Esophagus muscularis mucosa (tissue), 4 donors: ENCODE data around the gene OAF. TPM values are rescaled to one million over a fixed set of nuclear protein-coding genes. Genes with fewer than 3 reads are reported as not detected.

Experiments used
- DNase-seq: peaks from one replicate; pipeline ENCODE4 v3.0.0-alpha.2; 2017; ENCODE audit errors: extremely low spot score
- H3K27ac ChIP-seq, 4 donors: fragments of 200-600 bp; sonication (generic); replicated peaks in 1 of 4; 1 replicate in 3 of 4; 2 replicates in 1 of 4; pipeline ENCODE4 v1.5.1; 2016 to 2019; ENCODE audit warnings: mild to moderate bottlenecking in 1 of 4
- H3K27me3 ChIP-seq, 4 donors: fragments of 200-600 bp; sonication (generic); one replicate each; pipeline versions ENCODE4 v1.5.1 to v1.6.0; 2016 to 2019
- H3K36me3 ChIP-seq, 4 donors: fragments of 200-600 bp; sonication (generic); one replicate each; pipeline ENCODE4 v1.5.1; 2016 to 2019
- H3K4me1 ChIP-seq, 4 donors: fragments of 200-600 bp; sonication (generic); one replicate each; pipeline ENCODE4 v1.5.1; 2016 to 2019
- H3K4me3 ChIP-seq, 4 donors: fragments of 200-600 bp; sonication (generic); 1 replicate in 2 of 4; 2 replicates in 2 of 4; pipeline ENCODE4 v1.5.1; 2016 to 2019; ENCODE audit warnings: mild to moderate bottlenecking in 4 of 4, moderate library complexity in 1 of 4
- H3K9me3 ChIP-seq, 4 donors: fragments of 200-600 bp; sonication (generic); 1 replicate in 3 of 4; 2 replicates in 1 of 4; pipeline ENCODE4 v1.5.1; 2016 to 2019
- EP300 ChIP-seq: sonication (generic); formaldehyde crosslinking; IDR thresholded peaks from one replicate; pipeline ENCODE4 v1.6.1; 2017; ENCODE audit warnings: antibody characterized with exemption
- POLR2A ChIP-seq: fragments of 450-650 bp; IDR thresholded peaks from one replicate; pipeline ENCODE4 v1.6.1; 2017; ENCODE audit warnings: antibody characterized with exemption, moderate library complexity, mild to moderate bottlenecking, low read depth
- POLR2AphosphoS5 ChIP-seq, 2 donors: sonication (generic); formaldehyde crosslinking; IDR thresholded peaks; one replicate each; pipeline ENCODE4 v1.6.1; 2017; ENCODE audit warnings: antibody characterized with exemption in 2 of 2
- WGBS: methylation state at CpG from one replicate; pipeline ENCODE4 v1.1.5; 2018; 5-methylcytosine and 5-hydroxymethylcytosine counted together
- intact Hi-C: fragments of 100-400 bp; cut with DNase I; formaldehyde crosslinking; loops from one replicate; pipeline ENCODE4 v1.15.1; 2023
- total RNA-seq, 4 donors: library from RNA; depleted of rRNA; stranded (reverse); fragments of >200 nt; gene quantifications; one replicate each; pipeline versions ENCODE4 v1.1.0 to v1.2.1, GENCODE V29; 2016
- TF ChIP-seq, protein P1 (sequence below), 3 experiments: fragments of 200-600 bp in 2 of 3; fragments of 450-650 bp in 1 of 3; sonication (generic) in 2 of 3; IDR thresholded peaks; one replicate each; pipeline ENCODE4 v1.5.1; 2017 to 2019; ENCODE audit warnings: antibody characterized with exemption in 3 of 3, mild to moderate bottlenecking in 2 of 3, moderate library complexity in 1 of 3

The OAF gene
- total RNA-seq, 4 donors from 2014 or later: 30.7 to 66.1 (median 58.1) TPM

- DNase-seq: no peak
- Histone ChIP-seq H3K27ac (no peak overlapping the region), H3K4me3 (no peak overlapping the region), H3K4me1 (peaks cover 0 to 38% (median 12%) of the 10 kb centered on the region in 4 donors), H3K9me3 (no peaks in the 10 kb centered on the region), H3K36me3 (no peaks in the 10 kb centered on the region), H3K27me3 (peaks cover 0 to 41% (median 0%) of the 10 kb centered on the region in 4 donors)
- TF ChIP-seq POLR2AphosphoS5 (IDR thresholded peaks at IDR 0.05) (no peak), POLR2A (no peak), EP300 (no peak)
- TF ChIP-seq, protein P1, sequence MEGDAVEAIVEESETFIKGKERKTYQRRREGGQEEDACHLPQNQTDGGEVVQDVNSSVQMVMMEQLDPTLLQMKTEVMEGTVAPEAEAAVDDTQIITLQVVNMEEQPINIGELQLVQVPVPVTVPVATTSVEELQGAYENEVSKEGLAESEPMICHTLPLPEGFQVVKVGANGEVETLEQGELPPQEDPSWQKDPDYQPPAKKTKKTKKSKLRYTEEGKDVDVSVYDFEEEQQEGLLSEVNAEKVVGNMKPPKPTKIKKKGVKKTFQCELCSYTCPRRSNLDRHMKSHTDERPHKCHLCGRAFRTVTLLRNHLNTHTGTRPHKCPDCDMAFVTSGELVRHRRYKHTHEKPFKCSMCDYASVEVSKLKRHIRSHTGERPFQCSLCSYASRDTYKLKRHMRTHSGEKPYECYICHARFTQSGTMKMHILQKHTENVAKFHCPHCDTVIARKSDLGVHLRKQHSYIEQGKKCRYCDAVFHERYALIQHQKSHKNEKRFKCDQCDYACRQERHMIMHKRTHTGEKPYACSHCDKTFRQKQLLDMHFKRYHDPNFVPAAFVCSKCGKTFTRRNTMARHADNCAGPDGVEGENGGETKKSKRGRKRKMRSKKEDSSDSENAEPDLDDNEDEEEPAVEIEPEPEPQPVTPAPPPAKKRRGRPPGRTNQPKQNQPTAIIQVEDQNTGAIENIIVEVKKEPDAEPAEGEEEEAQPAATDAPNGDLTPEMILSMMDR (IDR thresholded peaks at IDR 0.05): no peak
- intact Hi-C loops: no loop called here
- WGBS: 91% methylated on average over 6 of the region's 9 CpGs
These were observed 11.2 kb upstream of the OAF start for GRCh38 chr11:120199613-120200012.

- Histone ChIP-seq H3K9me3 (no peaks in the 10 kb centered on the region), H3K4me3 (no peak overlapping the region), H3K36me3 (no peaks in the 10 kb centered on the region), H3K4me1 (peaks cover 0 to 32% (median 12%) of the 10 kb centered on the region in 4 donors), H3K27me3 (peaks cover 0 to 41% (median 0%) of the 10 kb centered on the region in 4 donors), H3K27ac (no peak overlapping the region)
- TF ChIP-seq EP300 (no peak), POLR2A (no peak), POLR2AphosphoS5 (IDR thresholded peaks at IDR 0.05) (no peak)
- TF ChIP-seq, protein P1 (IDR thresholded peaks at IDR 0.05): no peak
- 100% methylated on average over 1 of the region's 1 CpG for WGBS
- no peak for DNase-seq
- intact Hi-C loops: no loop called here
These were observed 10.2 kb upstream of the OAF start for GRCh38 chr11:120200677-120201076.

- WGBS: 63% methylated on average over 3 of the region's 3 CpGs
- intact Hi-C loops: no loop called here
- no peak overlapping the region for H3K27ac ChIP-seq
- no peak overlapping the region for H3K4me3 ChIP-seq
- no peaks in the 10 kb centered on the region for H3K9me3 ChIP-seq
- TF ChIP-seq EP300 (no peak), POLR2A (no peak), POLR2AphosphoS5 (IDR thresholded peaks at IDR 0.05) (no peak)
- TF ChIP-seq, protein P1 (IDR thresholded peaks at IDR 0.05): no peak
- DNase-seq: no peak
- no peaks in the 10 kb centered on the region for H3K36me3 ChIP-seq
- H3K27me3 ChIP-seq: peaks cover 0 to 41% (median 0%) of the 10 kb centered on the region in 4 donors
- H3K4me1 ChIP-seq: peaks cover 0 to 22% (median 12%) of the 10 kb centered on the region in 4 donors
These were observed 9.2 kb upstream of the OAF start for GRCh38 chr11:120201653-120202052.

DNA sequence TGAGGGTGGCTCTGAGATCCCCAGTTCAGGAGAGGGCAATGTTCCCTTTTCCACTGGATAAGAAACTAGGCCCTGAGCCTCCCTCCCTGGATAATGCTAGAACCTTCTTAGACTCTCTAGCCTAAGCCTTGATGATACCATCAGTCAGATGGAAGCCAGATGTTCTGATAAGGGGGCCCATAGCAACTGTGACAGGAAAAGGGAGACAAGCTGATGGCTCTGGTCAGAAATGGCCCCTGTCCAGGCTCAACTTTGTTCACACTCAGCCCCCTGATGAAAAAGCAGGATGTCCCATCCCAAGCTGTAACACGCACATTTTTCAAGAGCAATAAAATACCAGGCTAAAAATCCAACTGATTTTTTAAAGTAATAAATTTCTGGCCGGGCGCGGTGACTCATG lies 7.2 kb upstream of the OAF start:
- no peaks in the 10 kb centered on the region for H3K9me3 ChIP-seq
- intact Hi-C loops: no loop called here
- no peak overlapping the region for H3K4me3 ChIP-seq
- WGBS: 85% methylated on average over 4 of the region's 4 CpGs
- peaks cover 0 to 25% (median 0%) of the 10 kb centered on the region in 4 donors for H3K27me3 ChIP-seq
- peaks cover 8 to 20% (median 14%) of the 10 kb centered on the region in 4 donors for H3K4me1 ChIP-seq
- no peaks in the 10 kb centered on the region for H3K36me3 ChIP-seq
- no peak for DNase-seq
- H3K27ac ChIP-seq: no peak overlapping the region
- TF ChIP-seq POLR2A (no peak), EP300 (no peak), POLR2AphosphoS5 (IDR thresholded peaks at IDR 0.05) (no peak)
- TF ChIP-seq, protein P1 (IDR thresholded peaks at IDR 0.05): no peak

DNA sequence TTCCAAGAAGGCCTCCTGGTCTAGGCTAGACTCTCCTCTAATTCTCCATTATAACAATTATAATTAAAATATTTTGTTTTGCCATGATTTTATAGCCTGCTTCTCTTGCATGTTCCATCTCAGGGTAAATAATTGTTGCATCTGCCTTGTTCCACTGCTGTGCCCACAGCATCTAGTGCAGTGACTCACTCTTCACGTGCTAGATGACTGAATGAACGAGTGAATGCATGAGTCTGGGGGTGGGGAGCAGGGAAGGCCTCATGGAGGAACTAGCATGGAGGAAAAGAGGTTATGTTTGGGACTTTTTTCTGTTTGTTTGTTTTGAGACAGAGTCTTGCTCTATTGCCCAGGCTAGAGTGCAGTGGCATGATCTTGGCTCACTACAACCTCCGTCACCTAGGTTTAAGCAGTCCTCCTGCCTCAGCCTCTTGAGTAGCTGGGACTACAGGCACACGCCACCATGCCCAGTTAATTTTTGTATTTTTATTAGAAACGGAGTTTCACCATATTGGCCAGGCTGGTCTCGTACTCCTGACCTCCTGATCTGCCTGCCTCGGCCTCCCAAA lies 5.2 kb upstream of the OAF start:
- H3K36me3 ChIP-seq: no peaks in the 10 kb centered on the region
- intact Hi-C loops: no loop called here
- WGBS: 86% methylated on average over 7 of the region's 7 CpGs
- no peak overlapping the region for H3K4me3 ChIP-seq
- peaks cover 22 to 36% (median 29%) of the 10 kb centered on the region in 4 donors for H3K4me1 ChIP-seq
- H3K27ac ChIP-seq: no peak overlapping the region
- peaks cover 0 to 9% (median 0%) of the 10 kb centered on the region in 4 donors for H3K27me3 ChIP-seq
- H3K9me3 ChIP-seq: no peaks in the 10 kb centered on the region
- TF ChIP-seq POLR2AphosphoS5 (IDR thresholded peaks at IDR 0.05) (no peak), EP300 (no peak), POLR2A (no peak)
- TF ChIP-seq, protein P1 (IDR thresholded peaks at IDR 0.05): no peak
- no peak for DNase-seq
